22Rv1 (cell line): Measurements from ENCODE around the gene LRIG3.
"Not testable (repeated sequence)": the region's sequence is repeated elsewhere in the genome, so short reads cannot be mapped to it uniquely, and the experiment has no call there.

Source experiments
- H3K27ac ChIP-seq: fragments of 450-650 bp; 2 replicates; pipeline ENCODE4 v1.5.1; 2017
- ZFX ChIP-seq: fragments of 450-650 bp; IDR thresholded peaks from 2 replicates; pipeline ENCODE4 v1.6.1; 2017; ENCODE audit warnings: antibody characterized with exemption, borderline replicate concordance
- TF ChIP-seq, protein P1 (sequence below): fragments of 450-650 bp; IDR thresholded peaks from 2 replicates; pipeline ENCODE4 v1.5.1; 2017; ENCODE audit warnings: mild to moderate bottlenecking

LRIG3 gene

GRCh38 chr12:58877243-58877743 lies 43.0 kb downstream of the LRIG3 start:
- H3K27ac ChIP-seq: 0 out of 2 replicates have a peak overlapping the region, but pooled peaks have one; percentile 2
- TF ChIP-seq, protein P1, sequence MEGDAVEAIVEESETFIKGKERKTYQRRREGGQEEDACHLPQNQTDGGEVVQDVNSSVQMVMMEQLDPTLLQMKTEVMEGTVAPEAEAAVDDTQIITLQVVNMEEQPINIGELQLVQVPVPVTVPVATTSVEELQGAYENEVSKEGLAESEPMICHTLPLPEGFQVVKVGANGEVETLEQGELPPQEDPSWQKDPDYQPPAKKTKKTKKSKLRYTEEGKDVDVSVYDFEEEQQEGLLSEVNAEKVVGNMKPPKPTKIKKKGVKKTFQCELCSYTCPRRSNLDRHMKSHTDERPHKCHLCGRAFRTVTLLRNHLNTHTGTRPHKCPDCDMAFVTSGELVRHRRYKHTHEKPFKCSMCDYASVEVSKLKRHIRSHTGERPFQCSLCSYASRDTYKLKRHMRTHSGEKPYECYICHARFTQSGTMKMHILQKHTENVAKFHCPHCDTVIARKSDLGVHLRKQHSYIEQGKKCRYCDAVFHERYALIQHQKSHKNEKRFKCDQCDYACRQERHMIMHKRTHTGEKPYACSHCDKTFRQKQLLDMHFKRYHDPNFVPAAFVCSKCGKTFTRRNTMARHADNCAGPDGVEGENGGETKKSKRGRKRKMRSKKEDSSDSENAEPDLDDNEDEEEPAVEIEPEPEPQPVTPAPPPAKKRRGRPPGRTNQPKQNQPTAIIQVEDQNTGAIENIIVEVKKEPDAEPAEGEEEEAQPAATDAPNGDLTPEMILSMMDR: no peak
- TF ChIP-seq ZFX: no peak

GRCh38 chr12:58873496-58873895 lies 46.8 kb downstream of the LRIG3 start:
- H3K27ac ChIP-seq: no peak overlapping the region
- no peak for TF ChIP-seq ZFX
- TF ChIP-seq, protein P1: no peak

DNA sequence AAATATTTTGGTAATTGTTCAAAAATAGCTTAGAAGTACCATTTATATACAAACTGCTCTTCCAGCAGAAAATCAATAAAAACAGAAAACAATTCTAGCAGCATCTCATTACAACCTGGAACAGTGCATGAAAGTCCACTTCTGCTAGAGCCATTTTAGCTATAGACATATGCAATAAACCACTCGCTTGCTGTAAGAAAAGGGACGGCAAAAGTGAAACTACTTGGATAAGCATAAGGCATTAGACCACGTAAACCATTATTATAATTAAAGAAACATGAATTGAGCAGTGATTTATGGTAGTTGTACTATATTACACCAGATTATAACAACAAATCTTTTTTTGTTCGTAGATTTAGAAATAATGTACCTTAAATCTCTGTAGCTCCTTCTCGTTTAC lies 48.7 kb downstream of the LRIG3 start:
- H3K27ac ChIP-seq: no peak overlapping the region
- TF ChIP-seq, protein P1: no peak
- no peak for TF ChIP-seq ZFX

DNA sequence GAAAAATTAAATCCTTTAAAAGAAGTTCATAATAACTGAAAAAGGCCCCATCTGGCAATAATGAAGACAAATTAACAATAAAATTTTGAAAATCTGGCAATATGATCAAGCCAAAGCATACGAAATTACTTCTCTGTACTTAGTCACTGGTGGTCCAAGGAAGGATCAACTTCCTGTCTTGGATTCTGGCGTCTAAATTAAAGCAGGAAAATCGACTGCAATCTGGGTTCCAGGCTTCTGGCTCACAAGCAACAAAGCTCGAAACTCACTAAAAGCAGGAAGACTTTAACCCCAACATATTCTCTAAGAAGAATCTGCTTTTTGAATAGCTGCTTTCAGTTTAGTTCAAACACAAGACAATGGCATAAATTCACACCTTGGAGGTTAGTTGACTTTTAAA lies 49.7 kb downstream of the LRIG3 start:
- TF ChIP-seq, protein P1: no peak
- no peak for TF ChIP-seq ZFX
- no peak overlapping the region for H3K27ac ChIP-seq

DNA sequence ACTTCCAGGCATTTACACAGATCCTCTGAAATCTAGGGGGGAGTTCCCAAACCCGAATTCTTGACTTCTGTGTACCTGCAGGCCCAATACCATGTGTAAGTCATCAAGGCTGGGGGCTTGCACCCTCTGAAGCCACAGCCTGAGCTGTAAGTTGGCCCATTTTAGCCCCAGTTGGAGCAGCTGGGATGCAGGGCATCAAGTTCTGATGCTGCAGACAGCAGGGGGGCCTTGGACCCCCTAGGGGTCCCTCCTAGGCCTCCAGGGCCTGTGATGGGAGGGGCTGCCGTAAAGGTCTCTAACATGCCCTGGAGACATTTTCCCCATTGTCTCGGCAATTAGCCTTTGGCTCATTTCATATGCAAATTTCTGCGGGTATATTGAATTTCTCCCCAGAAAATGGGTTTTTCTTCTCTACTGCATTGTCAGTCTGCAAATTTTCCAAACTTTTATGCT lies 59.5 kb downstream of the LRIG3 start:
- H3K27ac ChIP-seq: no peak overlapping the region
- TF ChIP-seq ZFX: no peak
- TF ChIP-seq, protein P1: no peak

DNA sequence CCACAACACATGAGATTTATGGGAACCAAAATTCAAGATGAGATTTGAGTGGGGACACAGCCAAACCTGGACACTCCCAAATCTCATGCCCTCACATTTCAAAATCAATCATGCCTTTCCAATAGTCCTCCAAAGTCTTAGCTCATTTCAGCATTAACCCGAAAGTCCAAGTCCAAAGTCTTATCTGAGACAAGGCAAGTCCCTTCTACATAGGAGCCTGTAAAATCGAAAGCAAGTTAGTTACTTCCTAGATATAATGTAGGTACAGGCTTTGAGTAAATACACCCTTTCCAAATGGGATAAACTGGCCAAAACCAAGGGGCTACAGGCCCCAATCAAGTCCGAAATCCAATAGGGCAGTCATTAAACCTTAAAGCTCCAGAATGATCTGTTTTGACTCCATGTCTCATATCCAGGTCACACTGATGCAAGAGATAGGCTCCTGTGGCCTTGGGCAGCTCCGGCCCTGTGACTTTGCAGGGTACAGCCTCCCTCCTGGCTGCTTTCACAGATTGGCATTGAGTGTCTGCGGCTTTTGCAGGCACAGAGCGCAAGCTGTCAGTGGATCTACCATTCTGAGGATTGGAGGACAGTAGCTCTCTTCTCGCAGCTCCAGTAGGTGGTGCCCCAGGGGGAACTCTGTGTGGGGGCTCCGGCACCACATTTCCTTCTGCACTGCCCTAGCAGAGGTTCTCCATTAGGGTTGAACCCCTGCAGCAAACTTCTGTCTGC lies 60.1 kb downstream of the LRIG3 start:
- TF ChIP-seq, protein P1: no peak
- no peak for TF ChIP-seq ZFX
- H3K27ac ChIP-seq: no peak overlapping the region

DNA sequence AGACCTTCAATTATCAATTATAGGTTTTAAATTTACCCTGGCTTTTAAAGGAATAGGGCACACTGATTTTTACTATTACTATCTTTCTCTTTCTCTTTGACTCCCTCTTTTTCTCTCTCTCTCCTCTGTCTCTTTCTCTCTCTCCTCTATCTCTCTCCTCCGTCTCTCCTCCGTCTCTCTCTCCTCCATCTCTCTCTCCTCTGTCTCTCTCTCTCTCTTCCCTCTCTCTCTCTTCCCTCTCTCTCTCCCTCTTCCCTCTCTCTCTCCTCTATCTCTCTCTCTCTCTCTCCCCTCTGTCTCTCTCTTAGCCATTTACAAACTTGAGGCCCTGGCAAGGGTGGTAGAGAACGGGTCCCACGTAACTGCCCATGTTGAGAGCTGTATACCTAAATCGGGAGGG lies 62.3 kb downstream of the LRIG3 start:
- no peak overlapping the region for H3K27ac ChIP-seq
- TF ChIP-seq, protein P1: no peak
- no peak for TF ChIP-seq ZFX

- H3K27ac ChIP-seq: not testable (repeated sequence)
These were observed 63.1 kb downstream of the LRIG3 start for GRCh38 chr12:58857206-58857605.

- peak overlapping the region; percentile 41 for H3K27ac ChIP-seq
These were observed 64.7 kb downstream of the LRIG3 start for GRCh38 chr12:58855630-58856029.
